Spinal cord (tissue), 10 donors: Measurements from ENCODE around the gene MIER3. TPM values are rescaled to one million over a fixed set of nuclear protein-coding genes. Genes with fewer than 3 reads are reported as not detected.
A peak's percentile ranks its signal among the peaks of the same experiment; 100 is the strongest.

Experiments
- DNase-seq, 6 donors: peaks; one replicate each; pipeline versions ENCODE4 v3.0.0 to v3.0.0-alpha.2; 2013 to 2015; ENCODE audit warnings: low spot score in 6 of 6, low read depth in 4 of 6
- H3K27ac ChIP-seq: one replicate; pipeline ENCODE4 v1.5.1; 2013; ENCODE audit warnings: low read depth, low read length, control low read depth
- H3K27me3 ChIP-seq: one replicate; pipeline ENCODE4 v1.6.1; 2013; ENCODE audit warnings: low read length; ENCODE audit not compliant: control insufficient read depth, insufficient read depth
- H3K36me3 ChIP-seq: one replicate; pipeline ENCODE4 v1.6.1; 2013; ENCODE audit warnings: low read length; ENCODE audit not compliant: control insufficient read depth, insufficient read depth
- H3K4me1 ChIP-seq: one replicate; pipeline ENCODE4 v1.6.1; 2013; ENCODE audit warnings: low read length; ENCODE audit not compliant: control insufficient read depth, insufficient read depth
- H3K4me3 ChIP-seq: one replicate; pipeline ENCODE4 v1.5.1; 2013; ENCODE audit warnings: low read depth, low read length, control low read depth
- H3K9me3 ChIP-seq: one replicate; pipeline ENCODE4 v1.6.1; 2013; ENCODE audit warnings: low read length; ENCODE audit not compliant: control insufficient read depth, insufficient read depth
- WGBS: methylation state at CpG from one replicate; pipeline ENCODE4 v1.1.5; 2013; ENCODE audit warnings: missing lambda C conversion rate; ENCODE audit not compliant: insufficient coverage; 5-methylcytosine and 5-hydroxymethylcytosine counted together
- polyA plus RNA-seq, 2 donors: library from polyadenylated mRNA; unstranded; fragments of 120-200 nt; gene quantifications; one replicate each; pipeline ENCODE4 v1.2.1, GENCODE V29; 2013; ENCODE audit not compliant: insufficient read length in 2 of 2
- total RNA-seq, 2 donors: library from RNA; depleted of rRNA in 1 of 2; stranded (reverse); fragments of 120-200 nt in 1 of 2; fragments of >200 nt in 1 of 2; gene quantifications; one replicate each; pipeline versions ENCODE4 v1.2.3 to v1.2.4, GENCODE V29; 2013 to 2014
- donor health status: healthy.

The MIER3 gene
- total and polyA plus RNA-seq, 4 donors, result 17.5 to 42.6 (median 29.9) TPM

DNA sequence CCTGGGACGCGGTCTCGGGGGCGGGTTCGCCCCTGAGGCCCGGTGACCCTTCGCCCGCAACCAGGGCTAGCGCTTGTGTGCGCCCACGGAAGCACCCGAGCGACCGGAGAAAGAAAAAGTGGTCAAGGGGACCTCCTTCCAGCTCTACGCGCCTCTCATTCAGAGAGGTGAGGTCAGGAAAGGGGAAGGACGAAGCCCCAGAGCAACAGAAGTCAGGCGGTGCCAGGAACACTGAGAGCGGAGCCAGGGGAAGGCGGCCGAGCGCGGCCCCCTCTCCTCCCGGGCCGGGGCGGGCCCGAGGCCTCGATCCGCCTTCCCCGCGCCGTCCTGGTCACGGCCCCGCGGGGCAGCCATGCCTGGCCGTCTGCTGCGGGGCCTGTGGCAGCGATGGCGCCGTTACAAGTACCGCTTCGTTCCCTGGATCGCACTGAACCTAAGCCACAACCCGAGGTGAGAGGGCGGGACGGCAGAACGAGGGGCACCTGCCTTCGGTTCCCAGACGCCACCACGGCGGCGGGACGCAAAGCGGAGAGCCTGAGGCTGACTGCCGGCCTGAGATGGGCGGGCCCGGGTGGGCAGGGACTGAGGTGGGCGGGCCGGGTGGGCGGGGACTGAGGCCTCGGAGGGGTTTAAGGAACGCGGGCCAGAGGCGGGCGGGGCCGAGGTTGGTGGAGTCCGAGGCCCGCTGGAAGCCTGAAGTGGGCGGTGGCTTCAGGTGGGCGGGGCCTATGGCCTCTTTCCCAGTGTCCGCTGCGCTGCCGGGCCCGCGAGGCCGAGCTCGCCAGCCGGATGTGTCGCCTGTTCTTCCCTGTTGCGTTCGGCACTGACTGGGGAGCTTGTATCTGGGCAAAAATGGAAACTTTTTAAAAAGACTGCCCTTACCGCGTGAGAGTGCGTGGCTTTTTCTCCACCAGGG, 42.4 kb downstream of the MIER3 start, which contains the start of gene SETD9:
Gene SETD9, plus strand, starts transcription at position 303 of the 916 bp plus-strand sequence. Its CDS starts 50 bp downstream, at position 353.
- Histone ChIP-seq H3K27me3 (no peaks in the 10 kb centered on the region), H3K4me1 (peaks cover 6% of the 10 kb centered on the region), H3K9me3 (no peaks in the 10 kb centered on the region), H3K36me3 (no peaks in the 10 kb centered on the region), H3K27ac (peak within 1 kb of the TSS; percentile 95), H3K4me3 (peak within 1 kb of the TSS; percentile 68)
- 0% methylated on average over 75 of the region's 84 CpGs for WGBS
- DNase-seq, result peak; percentile 82 to 98 (median 92)

DNA sequence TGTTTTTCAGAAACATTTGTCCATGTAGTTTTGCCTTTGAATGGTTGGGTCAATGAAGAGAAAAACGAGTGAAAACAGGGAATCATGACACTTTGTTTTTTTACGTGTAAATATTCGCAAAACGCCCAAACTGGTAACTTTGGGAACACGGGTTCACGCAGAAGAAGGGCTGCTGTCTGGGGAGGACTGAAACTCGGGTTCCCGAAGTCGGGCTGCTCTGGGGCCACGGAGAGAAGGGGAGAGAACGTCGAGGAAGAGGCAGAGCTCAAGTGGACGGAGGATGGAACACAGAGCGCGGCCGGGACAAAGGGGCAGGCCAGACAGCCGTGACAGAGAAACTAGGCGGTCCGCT, 43.0 kb downstream of the MIER3 start:
- Histone ChIP-seq H3K36me3 (no peaks in the 10 kb centered on the region), H3K4me3 (peak overlapping the region; percentile 68), H3K27ac (peak overlapping the region; percentile 95), H3K9me3 (no peaks in the 10 kb centered on the region), H3K27me3 (no peaks in the 10 kb centered on the region), H3K4me1 (peaks cover 6% of the 10 kb centered on the region)
- peak in 1 of 6 donors; percentile 15 for DNase-seq
- 4% methylated on average over 19 of the region's 19 CpGs for WGBS

DNA sequence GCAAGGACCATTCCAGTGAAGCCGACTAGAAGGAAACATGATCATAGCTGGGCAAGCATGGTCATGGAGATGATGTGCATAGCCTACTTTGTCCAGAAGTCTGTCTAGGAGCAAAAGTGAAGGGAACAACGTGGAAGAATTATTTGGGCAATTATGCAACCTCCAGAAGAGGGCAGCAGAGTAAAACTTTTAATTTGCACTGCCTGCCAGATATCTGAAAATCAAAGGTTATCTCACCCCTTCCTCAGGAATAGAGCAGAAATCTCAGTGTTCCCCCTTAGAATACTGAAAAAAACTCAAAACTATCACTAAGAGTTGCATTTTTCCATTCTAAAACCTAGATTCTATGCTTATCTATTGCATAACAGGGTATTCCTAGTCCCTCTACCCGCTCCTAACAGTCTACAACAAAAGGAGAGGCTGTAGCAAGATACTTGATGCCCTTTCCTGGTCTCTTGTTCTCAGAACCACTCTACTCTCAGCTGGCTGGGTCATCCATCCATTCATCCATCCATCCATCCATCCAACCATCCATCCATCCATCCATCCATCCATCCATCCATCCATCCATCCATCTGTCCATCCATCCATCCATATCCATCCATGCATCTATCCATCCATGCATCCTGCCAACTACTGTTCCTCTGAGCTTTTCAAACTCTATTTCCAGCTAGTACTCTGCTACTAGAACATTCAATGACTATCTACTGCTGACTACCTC, 50.9 kb downstream of the MIER3 start:
- Histone ChIP-seq H3K9me3 (no peaks in the 10 kb centered on the region), H3K27me3 (no peaks in the 10 kb centered on the region), H3K27ac (no peak overlapping the region), H3K36me3 (no peaks in the 10 kb centered on the region), H3K4me1 (no peaks in the 10 kb centered on the region), H3K4me3 (no peak overlapping the region)
- 62% methylated on average over 2 of the region's 3 CpGs for WGBS
- peak in 3 of 6 donors; percentile 11 to 46 (median 39) for DNase-seq

DNA sequence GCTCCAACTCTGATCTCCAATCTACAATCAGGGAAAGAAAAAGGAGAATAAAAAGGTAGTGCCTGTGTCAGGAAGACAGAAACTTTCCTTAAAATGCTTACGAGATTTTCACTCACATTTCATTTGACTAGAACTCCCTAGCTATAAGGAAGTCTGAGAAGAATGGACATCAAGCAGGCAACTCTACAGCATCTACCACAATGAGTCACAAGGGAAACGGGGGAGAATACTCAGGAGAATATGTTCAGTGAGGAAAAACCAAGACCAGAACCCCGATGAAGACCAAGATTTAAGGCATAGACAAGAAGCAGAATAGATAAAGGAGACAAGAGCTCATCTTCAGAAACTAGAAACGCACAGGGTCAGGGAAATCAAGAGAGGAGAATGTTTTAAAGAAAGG, 51.5 kb downstream of the MIER3 start:
- no peak for DNase-seq
- Histone ChIP-seq H3K4me1 (no peaks in the 10 kb centered on the region), H3K9me3 (no peaks in the 10 kb centered on the region), H3K36me3 (no peaks in the 10 kb centered on the region), H3K27ac (no peak overlapping the region), H3K27me3 (no peaks in the 10 kb centered on the region), H3K4me3 (no peak overlapping the region)
- WGBS, result 63% methylated on average over 2 of the region's 4 CpGs

DNA sequence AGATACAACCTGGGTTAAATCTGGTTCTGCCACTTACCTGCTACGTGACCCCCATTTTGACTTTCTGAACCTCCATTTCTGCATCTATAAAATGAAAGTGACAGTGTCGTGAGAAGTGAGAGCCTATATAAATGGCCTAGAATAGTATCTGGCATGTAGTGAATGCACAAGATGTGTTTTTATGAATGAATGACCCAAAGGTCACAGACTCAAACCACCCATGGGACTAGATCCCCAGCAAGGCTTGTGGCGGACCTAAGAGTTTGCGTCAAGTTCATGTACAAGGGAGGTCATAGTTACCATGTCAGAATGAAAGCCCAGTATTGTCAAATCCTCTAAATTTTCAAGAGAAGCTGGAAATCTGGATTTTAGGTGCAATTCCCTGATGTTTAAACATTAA, 53.7 kb downstream of the MIER3 start:
- Histone ChIP-seq H3K4me1 (no peaks in the 10 kb centered on the region), H3K9me3 (no peaks in the 10 kb centered on the region), H3K36me3 (no peaks in the 10 kb centered on the region), H3K4me3 (no peak overlapping the region), H3K27ac (no peak overlapping the region), H3K27me3 (no peaks in the 10 kb centered on the region)
- no CpG with 5 or more reads among the region's 4 CpGs for WGBS
- DNase-seq, result no peak

DNA sequence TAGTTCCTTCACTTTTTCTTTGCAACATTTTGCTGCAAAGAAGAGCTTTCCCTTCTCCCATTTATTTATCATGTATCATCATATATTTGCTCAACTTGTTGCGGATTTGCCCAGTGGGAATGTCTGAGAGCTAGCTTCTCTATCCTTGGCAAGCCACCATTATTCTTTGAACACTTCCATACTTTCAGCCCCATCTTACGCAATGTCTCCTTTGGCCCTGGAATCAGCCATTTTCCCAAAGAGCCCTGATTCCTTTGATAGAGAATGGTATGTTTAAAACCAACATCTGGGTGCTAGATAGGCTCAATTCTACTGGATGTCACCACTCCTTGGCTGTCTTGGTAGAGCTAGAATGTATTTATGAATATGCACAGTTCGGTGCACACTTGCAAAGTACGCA, 55.2 kb downstream of the MIER3 start:
- Histone ChIP-seq H3K4me3 (no peak overlapping the region), H3K36me3 (no peaks in the 10 kb centered on the region), H3K4me1 (no peaks in the 10 kb centered on the region), H3K27ac (no peak overlapping the region), H3K27me3 (no peaks in the 10 kb centered on the region), H3K9me3 (no peaks in the 10 kb centered on the region)
- DNase-seq, result no peak
- WGBS, result no CpG with 5 or more reads among the region's 4 CpGs

DNA sequence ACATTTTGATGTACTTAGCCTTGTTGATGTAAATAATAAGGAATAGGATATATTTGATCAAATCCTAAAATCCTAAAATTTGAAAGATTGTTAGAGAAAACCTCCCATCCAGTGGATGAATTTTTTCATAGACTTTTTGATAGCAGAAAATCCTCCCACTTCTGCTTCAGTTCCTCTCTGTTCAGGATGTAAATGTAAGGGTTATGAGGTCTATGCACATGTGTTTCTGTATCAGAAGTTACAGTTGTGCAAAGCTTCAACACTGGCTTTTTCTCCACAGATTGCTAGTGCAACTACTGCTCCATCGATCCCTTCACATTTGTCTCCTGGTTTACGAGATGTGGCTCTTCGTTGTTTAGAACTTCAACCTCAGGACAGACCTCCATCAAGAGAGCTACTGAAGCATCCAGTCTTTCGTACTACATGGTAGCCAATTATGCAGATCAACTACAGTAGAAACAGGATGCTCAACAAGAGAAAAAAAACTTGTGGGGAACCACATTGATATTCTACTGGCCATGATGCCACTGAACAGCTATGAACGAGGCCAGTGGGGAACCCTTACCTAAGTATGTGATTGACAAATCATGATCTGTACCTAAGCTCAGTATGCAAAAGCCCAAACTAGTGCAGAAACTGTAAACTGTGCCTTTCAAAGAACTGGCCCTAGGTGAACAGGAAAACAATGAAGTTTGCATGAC, 58.5 kb downstream of the MIER3 start:
- Histone ChIP-seq H3K27ac (no peak overlapping the region), H3K4me1 (no peaks in the 10 kb centered on the region), H3K27me3 (no peaks in the 10 kb centered on the region), H3K36me3 (peaks cover 8% of the 10 kb centered on the region), H3K9me3 (no peaks in the 10 kb centered on the region), H3K4me3 (no peak overlapping the region)
- DNase-seq, result no peak
- 90% methylated on average over 5 of the region's 5 CpGs for WGBS

DNA sequence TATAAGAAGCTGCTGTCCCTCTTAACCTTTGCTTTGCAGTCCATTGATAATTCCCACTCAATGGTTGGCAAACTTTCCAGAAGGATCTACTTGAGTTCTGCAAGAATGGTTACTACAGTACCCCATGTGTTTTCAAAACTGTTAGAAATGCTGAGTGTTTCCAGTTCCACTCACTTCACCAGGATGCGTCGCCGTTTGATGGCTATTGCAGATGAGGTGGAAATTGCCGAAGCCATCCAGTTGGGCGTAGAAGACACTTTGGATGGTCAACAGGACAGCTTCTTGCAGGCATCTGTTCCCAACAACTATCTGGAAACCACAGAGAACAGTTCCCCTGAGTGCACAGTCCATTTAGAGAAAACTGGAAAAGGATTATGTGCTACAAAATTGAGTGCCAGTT, 70.4 kb downstream of the MIER3 start:
- H3K9me3 ChIP-seq, result no peaks in the 10 kb centered on the region
- no peaks in the 10 kb centered on the region for H3K4me1 ChIP-seq
- DNase-seq, result no peak
- peaks cover 11% of the 10 kb centered on the region for H3K36me3 ChIP-seq
- WGBS, result 80% methylated on average over 1 of the region's 5 CpGs
- H3K4me3 ChIP-seq, result no peak overlapping the region
- no peaks in the 10 kb centered on the region for H3K27me3 ChIP-seq
- H3K27ac ChIP-seq, result no peak overlapping the region

DNA sequence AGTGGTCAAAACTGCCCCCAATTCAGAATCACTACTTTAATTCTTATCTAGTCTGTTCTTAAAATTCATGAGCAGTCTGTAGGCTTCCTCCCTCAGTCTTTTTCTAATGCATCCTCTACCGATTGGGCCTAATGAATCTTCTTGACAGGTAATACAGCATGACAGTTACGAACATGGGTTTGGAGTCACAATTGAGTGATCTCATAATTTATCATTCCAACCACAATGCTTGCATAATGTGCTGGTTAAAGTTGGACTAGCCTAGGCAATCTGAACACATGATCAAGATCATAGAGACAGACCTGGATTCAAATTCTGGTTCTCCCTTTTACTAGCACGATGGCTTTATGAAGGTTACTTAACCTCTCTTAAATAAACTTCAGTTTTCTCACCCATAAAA, 75.6 kb downstream of the MIER3 start:
- DNase-seq, result no peak

More for the DNA sequence above, 75.6 kb downstream of the MIER3 start:
- WGBS, result 40% methylated on average over 1 of the region's 3 CpGs
- Histone ChIP-seq H3K4me3 (no peak overlapping the region), H3K9me3 (no peaks in the 10 kb centered on the region), H3K27ac (no peak overlapping the region), H3K36me3 (peaks cover 3% of the 10 kb centered on the region), H3K4me1 (no peaks in the 10 kb centered on the region), H3K27me3 (no peaks in the 10 kb centered on the region)
